DND-41 (cell line): ENCODE measurements around the gene EFNA2.

ENCODE experiments used
- CTCF ChIP-seq: IDR thresholded peaks from 2 replicates; pipeline ENCODE4 v1.5.1; 2012; ENCODE audit warnings: borderline replicate concordance, low read length, moderate library complexity, mild to moderate bottlenecking; ENCODE audit not compliant: poor library complexity, severe bottlenecking; ENCODE audit errors: extremely low read depth
- EZH2 ChIP-seq: IDR thresholded peaks from 3 replicates; pipeline ENCODE4 v1.6.1; 2012; ENCODE audit warnings: borderline replicate concordance, low read depth, mild to moderate bottlenecking, moderate library complexity, low read length, inconsistent platforms; ENCODE audit not compliant: severe bottlenecking

DNA sequence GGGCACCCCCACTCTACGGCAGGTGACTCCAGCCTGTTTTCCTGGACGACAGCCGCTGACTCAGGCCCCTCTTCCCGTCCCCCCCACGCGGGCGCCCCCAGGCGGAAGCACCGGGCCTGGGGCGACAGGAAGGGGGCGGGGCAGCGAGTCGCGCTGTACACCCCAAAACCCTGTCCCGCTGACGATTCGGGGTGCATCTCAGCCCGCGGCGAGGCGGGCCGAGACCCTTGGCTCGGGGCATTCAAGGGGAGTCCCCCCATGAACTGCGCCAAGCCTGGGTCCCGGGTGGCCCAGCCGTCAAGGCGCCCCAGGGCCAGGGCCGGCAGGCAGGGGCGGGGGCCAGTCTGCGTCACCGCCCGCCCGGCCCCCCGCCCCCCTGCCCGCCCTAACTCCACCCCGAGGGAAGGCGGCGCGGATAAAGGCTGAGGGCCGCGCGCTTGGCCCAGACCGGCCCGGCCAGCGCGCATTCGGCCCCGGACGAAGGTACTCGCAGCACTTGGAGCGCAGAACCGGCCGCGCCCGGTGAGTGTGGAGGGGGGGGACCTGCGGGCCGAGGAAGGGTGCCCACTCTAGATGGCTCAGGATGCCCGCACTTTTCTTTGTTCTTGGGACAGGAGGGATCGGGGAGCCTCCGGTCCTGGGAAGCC is 37.4 kb upstream of the EFNA2 start, which contains the start of gene MIDN:
- TF ChIP-seq CTCF (no peak), EZH2 (no peak)
